GM21367 (cell line): ENCODE data around the gene TIMP2.
"Not testable (repeated sequence)": the region's sequence is repeated elsewhere in the genome, so short reads cannot be mapped to it uniquely, and the experiment has no call there.

Experiments used
- ATAC-seq: cut with Tn5 transposase; IDR thresholded peaks from one replicate; pipeline ENCODE4 v1.9.1; 2021; ENCODE audit not compliant: unreplicated experiment

Gene TIMP2

GRCh38 chr17:78933959-78934568 lies 8.9 kb upstream of the TIMP2 start:
- ATAC-seq: no peak

- no peak for ATAC-seq
These were observed 8.1 kb upstream of the TIMP2 start for GRCh38 chr17:78933025-78933958.

- no peak for ATAC-seq
These were observed 5.0 kb upstream of the TIMP2 start for GRCh38 chr17:78929908-78930775.

GRCh38 chr17:78925662-78926555 lies 722 bp upstream of the TIMP2 start:
- ATAC-seq: no peak

GRCh38 chr17:78924481-78925151 lies 571 bp downstream of the TIMP2 start:
- ATAC-seq: no peak

GRCh38 chr17:78923660-78924453 lies 1.3 kb downstream of the TIMP2 start:
- no peak for ATAC-seq

GRCh38 chr17:78922816-78923498 lies 2.2 kb downstream of the TIMP2 start:
- ATAC-seq: no peak

- ATAC-seq: no peak
These were observed 3.7 kb downstream of the TIMP2 start for GRCh38 chr17:78921437-78921971.

GRCh38 chr17:78920528-78920927 lies 4.7 kb downstream of the TIMP2 start:
- ATAC-seq: no peak

GRCh38 chr17:78919861-78920450 lies 5.2 kb downstream of the TIMP2 start:
- no peak for ATAC-seq

- no peak for ATAC-seq
These were observed 6.2 kb downstream of the TIMP2 start for GRCh38 chr17:78918979-78919378.

- ATAC-seq: no peak
These were observed 7.5 kb downstream of the TIMP2 start for GRCh38 chr17:78917451-78918275.

- no peak for ATAC-seq
These were observed 9.1 kb downstream of the TIMP2 start for GRCh38 chr17:78915872-78916632.

GRCh38 chr17:78913115-78913514 lies 12.1 kb downstream of the TIMP2 start:
- ATAC-seq: no peak

- no peak for ATAC-seq
These were observed 13.1 kb downstream of the TIMP2 start for GRCh38 chr17:78912082-78912481.

- ATAC-seq: not testable (repeated sequence)
These were observed 13.6 kb downstream of the TIMP2 start for GRCh38 chr17:78911543-78911942.
